CD4-positive, alpha-beta T cell treated with Interleukin-12 subunit alpha and Interleukin-12 subunit beta, for 1 hour (primary cell): Measurements from ENCODE around the gene SMPD1.

Experiments
- DNase-seq: peaks from one replicate; pipeline ENCODE4 v3.0.0-alpha.2; 2020

Gene SMPD1

GRCh38 chr11:6415797-6416196 lies 25.5 kb downstream of the SMPD1 start:
- no peak for DNase-seq

DNA sequence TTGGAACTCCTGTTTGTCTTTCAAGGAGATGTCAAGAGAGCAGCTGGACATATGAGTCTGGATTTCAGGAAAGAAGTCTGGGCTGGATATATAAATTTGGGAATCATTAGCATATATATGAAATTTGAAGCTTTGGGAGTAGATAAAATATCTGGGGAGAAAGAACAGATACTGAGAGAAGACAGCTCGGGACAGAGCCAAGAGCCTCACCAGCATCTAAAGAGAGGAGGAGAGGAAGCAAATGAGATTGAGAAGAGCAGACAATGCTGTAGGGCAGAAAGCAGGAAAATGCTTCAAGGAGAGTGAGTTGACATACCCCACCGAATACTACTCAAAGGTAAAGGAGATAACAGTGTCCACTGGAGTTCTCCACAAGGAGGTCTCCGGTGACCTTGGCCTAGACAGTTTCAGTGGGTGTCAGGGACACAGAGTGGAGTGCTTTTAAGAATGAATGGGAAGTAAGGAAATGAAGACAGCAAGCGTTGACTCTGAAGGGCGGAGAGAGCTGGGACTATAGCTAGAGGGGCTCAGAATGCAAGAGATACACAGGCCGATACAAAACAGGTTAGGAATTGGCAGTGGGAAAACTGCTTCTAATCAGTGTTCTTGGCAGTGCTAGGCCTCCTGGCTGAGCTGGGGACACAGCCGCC lies 27.8 kb downstream of the SMPD1 start:
- DNase-seq = no peak

GRCh38 chr11:6418557-6419008 lies 28.3 kb downstream of the SMPD1 start:
- DNase-seq = peak; percentile 15

DNA sequence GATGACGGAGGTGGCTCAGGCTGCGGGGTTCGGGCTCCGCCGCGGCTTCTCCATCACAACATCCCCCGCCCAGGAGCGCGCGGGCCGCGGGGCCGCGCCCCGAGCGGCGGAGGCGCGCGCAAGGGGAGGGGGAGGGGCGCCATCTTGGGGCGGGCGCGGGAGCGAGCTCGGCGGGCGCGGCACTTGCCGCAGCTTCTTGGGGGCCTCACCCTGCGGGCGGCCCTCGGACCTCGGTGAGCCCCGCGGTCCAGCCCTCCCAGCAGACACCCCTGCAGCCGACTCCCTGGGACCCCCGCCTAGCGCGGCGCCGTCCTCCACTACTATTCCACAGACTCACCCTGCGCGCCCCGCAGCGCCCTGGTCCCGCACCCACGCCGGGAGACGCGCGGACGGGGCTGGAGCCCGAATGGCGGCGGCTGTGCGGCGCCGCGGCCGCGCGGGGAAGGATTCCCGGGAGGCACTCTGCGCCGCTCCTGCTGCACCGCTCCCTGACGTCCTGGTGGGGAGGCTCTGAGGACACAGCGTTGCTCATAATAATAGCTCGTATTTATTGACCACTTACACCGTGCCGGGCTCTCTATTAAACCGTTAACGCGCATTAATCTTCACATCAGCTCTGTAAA lies 28.8 kb downstream of the SMPD1 start, which contains the start of gene APBB1:
Gene APBB1 (minus strand): TSS at position 86 of the 623 bp plus-strand sequence. CDS start 7,747 bp downstream, outside the sequence.
- DNase-seq = peak; percentile 81

DNA sequence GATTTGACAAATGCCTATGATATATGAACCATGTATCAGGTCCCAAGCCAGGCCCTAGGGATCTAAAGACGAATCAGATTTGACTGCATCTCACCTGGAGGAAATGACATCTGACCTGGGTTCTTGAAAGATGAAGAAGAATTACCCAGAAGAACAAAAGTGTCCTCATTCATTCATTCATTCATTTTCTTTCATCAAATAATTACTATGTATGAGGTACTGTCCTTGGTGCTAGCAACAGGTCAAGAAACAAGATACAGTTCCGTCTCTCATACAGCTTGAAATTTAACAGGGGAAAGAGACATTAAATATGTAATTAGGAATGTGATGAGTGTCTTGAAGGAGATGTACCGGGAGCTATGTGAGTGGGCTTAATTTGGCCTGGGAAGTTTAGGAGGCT lies 30.4 kb downstream of the SMPD1 start:
- no peak for DNase-seq

- no peak for DNase-seq
Observed at GRCh38 chr11:6427516-6427915, 37.2 kb downstream of the SMPD1 start.

DNA sequence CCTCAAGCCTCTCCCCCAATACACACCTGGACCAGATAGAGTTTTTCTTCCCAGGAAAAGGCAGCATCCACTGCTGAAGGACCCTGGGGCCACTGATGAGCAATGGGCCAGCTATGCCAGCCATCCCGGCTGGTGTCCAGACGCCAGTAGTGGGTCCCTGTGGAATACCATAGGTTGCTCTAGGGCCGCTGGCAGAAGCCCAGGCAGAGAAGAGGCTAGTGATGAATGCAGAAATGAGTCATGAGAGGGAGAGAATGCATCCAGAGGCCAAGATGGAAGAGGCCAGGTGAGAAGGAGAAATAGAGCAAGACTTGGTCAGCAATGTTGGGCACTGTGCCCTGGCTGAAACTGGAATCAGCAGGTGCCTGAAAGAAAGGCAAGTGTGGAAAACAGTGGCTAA lies 41.6 kb downstream of the SMPD1 start:
- DNase-seq = no peak

DNA sequence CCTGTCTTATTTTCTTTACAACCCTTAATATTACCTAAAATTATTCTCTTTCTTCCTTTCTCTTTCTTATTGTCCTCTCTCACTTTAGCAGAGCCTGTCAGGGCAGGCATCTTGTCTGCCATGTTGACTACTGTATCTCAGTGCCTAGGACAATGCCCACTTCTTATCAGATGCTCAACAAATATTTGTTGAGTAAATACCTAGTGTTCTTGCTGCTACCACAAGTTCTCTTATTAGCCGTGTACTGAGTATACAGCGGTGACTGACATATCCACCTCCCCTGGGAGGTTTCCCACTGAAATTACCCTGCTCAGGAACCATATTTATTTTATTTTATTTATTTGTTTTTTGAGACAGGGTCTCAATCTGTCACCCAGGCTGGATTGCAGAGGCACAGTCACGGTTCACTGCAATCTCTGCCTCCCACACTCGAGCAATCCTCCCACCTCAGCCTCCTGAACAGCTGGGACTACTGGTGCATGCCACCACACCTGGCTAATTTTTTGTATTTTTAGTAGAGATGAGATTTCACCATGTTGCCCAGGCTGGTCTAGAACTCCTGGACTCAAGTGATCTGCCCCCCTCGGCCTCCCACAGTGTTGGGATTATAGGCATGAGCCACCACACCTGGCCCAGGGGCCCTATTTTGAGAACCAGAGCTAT lies 43.9 kb downstream of the SMPD1 start:
- no peak for DNase-seq

DNA sequence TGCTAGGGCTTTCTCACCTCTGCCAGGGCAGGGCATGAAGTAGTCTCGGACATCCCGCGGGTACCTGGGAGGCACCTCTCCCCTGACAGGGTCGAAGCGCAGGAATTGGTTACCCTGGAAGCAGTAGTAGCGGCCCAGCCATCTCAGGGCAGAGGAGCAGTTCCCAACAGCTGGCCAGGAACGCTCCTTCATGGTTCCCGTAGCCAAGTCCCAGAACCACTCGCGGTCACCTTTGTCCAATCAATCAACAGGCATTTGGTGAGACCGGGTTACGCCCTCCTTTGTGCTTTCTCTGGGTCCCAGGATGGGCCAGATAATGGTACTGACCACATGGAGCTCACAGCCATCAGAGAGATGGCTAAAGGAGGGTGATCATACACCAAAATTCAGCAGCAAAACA lies 47.1 kb downstream of the SMPD1 start:
- DNase-seq = no peak

- peak; percentile 15 for DNase-seq
Observed at GRCh38 chr11:6437993-6438392, 47.7 kb downstream of the SMPD1 start.

- peak; percentile 51 for DNase-seq
Observed at GRCh38 chr11:6438979-6439571, 48.8 kb downstream of the SMPD1 start.

- DNase-seq = no peak
Observed at GRCh38 chr11:6440906-6441358, 50.7 kb downstream of the SMPD1 start, which contains the start of gene HPX. Gene HPX (minus strand): TSS chr11:6440987. CDS start chr11:6440963, 24 bp downstream.

- no peak for DNase-seq
Observed at GRCh38 chr11:6442441-6442840, 52.2 kb downstream of the SMPD1 start.

DNA sequence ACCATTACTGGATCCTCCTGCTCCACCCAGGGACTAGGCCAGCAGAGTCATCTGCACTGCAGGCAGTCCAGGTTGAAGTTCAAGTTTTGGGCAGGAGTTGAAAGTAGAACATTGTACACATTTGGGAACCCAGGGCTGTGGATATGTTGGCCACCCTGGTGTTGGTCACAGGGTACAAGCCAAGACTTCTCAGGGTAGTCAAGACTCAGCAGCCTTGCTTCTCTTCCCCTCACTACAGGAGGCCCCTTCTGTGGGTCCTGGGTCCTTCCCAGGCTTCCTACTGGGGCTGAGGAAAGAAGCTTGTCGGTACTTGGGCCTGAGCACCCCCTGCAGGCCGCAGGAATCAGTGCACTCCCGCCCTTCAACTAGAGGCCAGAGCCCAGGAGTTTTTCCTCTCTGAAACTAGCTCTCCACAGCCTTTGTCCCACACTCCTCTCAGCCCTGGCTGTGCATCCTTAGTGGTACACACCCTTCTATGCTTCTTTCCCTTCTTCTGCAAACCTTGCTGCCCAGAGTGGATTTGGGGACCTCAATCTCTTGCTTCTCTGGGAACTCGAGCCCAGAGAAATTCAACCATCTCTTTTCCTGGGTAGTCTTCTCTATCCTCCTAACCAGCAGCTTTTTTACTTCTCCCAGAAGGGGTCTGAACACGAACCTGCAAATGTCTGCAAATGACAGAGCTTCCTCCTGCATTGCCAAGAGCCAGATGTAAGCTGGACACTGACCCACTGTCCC lies 53.2 kb downstream of the SMPD1 start:
- peak; percentile 67 for DNase-seq
